ENCODE measurements around the gene PALM3. TPM values are rescaled to one million over a fixed set of nuclear protein-coding genes. Genes with fewer than 3 reads are reported as not detected.

The PALM3 gene
- total RNA-seq, 1 donor from 2014 or later: 0.08 TPM

Other genes with a start within 250 kb of the PALM3 start
- gene NANOS3, start 184.9 kb downstream of the PALM3 start, total RNA-seq: not detected
- 5.7 TPM for gene BRME1, start 156.0 kb downstream of the PALM3 start, total RNA-seq
- gene CC2D1A, start 155.9 kb downstream of the PALM3 start, total RNA-seq: 29.7 TPM
- gene PODNL1, start 123.7 kb downstream of the PALM3 start, total RNA-seq: 8.5 TPM
- gene DCAF15, start 109.6 kb downstream of the PALM3 start, total RNA-seq: 18.2 TPM
- gene RFX1, start 55.8 kb downstream of the PALM3 start, total RNA-seq: 8.3 TPM
- gene RLN3, start 33.9 kb downstream of the PALM3 start, total RNA-seq: not detected
- 1.2 TPM for gene IL27RA, start 30.3 kb downstream of the PALM3 start, total RNA-seq
- 3.4 TPM for gene MISP3, start 10.7 kb upstream of the PALM3 start, total RNA-seq
- gene C19orf67, start 23.7 kb upstream of the PALM3 start, total RNA-seq: 0.12 TPM
- gene SAMD1, start 28.7 kb upstream of the PALM3 start, total RNA-seq: 24.8 TPM
- gene PRKACA, start 55.7 kb upstream of the PALM3 start, total RNA-seq: 45.2 TPM
- gene ASF1B, start 74.5 kb upstream of the PALM3 start, total RNA-seq: 13.9 TPM
- gene ADGRL1, start 144.1 kb upstream of the PALM3 start, total RNA-seq: 5.5 TPM